Measurements from ENCODE around the gene FSHB. TPM values are rescaled to one million over a fixed set of nuclear protein-coding genes. Genes with fewer than 3 reads are reported as not detected.
"Not testable (repeated sequence)": the region's sequence is repeated elsewhere in the genome, so short reads cannot be mapped to it uniquely, and the experiment has no call there.

FSHB gene
- polyA plus RNA-seq, 3 donors: not detected

GRCh38 chr11:30260813-30261212 is 30.0 kb downstream of the FSHB start:
- Mint-ChIP-seq H3K27me3 (ENCODE audit: low read depth in 3 of 3) (peaks cover 0 to 3% (median 2%) of the 10 kb centered on the region in 3 donors), H3K27ac (no peak overlapping the region), H3K9me3 (peaks cover 0 to 6% (median 3%) of the 10 kb centered on the region in 7 donors), H3K4me3 (no peak overlapping the region), H3K36me3 (no peaks in the 10 kb centered on the region), H3K4me1 (no peaks in the 10 kb centered on the region)
- Histone ChIP-seq H3K9me3 (replicated peaks in 1 of 2; ENCODE audit: control insufficient read depth in 1 of 2, insufficient read depth in 1 of 2, low read length in 2 of 2) (no peaks in the 10 kb centered on the region), H4K20me1 (ENCODE audit: insufficient read depth, low read length) (no peaks in the 10 kb centered on the region), H3K4me1 (ENCODE audit: control insufficient read depth in 1 of 2, insufficient read depth in 2 of 2, low read length in 2 of 2) (no peaks in the 10 kb centered on the region), H3K4me3 (replicated peaks in 1 of 3; ENCODE audit: low read depth in 2 of 3, low read length in 3 of 3) (no peak overlapping the region), H3K27ac (ENCODE audit: low read depth in 1 of 2, low read length in 2 of 2) (no peak overlapping the region), H2AFZ (ENCODE audit: insufficient read depth, low read depth, low read length, poor library complexity, severe bottlenecking) (no peak overlapping the region), H3K79me2 (ENCODE audit: insufficient read depth, low read length) (no peaks in the 10 kb centered on the region), H3K4me2 (replicated peaks; ENCODE audit: extremely low read depth, low read length, poor library complexity, severe bottlenecking) (no peak overlapping the region), H3K9ac (ENCODE audit: insufficient read depth, low read length, poor library complexity, severe bottlenecking) (no peak overlapping the region), H3K36me3 (replicated peaks in 1 of 2; ENCODE audit: control insufficient read depth in 1 of 2, insufficient read depth in 2 of 2, low read length in 2 of 2) (no peaks in the 10 kb centered on the region), H3K27me3 (ENCODE audit: control insufficient read depth in 2 of 2, insufficient read depth in 2 of 2, low read length in 2 of 2) (no peaks in the 10 kb centered on the region)
- DNase-seq: no peak
- TF ChIP-seq CTCF (IDR thresholded peaks at IDR 0.05): no peak
- intact Hi-C loops (cut with micrococcal nuclease): no loop called here
- WGBS (ENCODE audit: insufficient coverage): no CpG with 5 or more reads among the region's 1 CpG

- intact Hi-C loops (cut with micrococcal nuclease): no loop called here
- Histone ChIP-seq H3K36me3 (replicated peaks in 1 of 2; ENCODE audit: control insufficient read depth in 1 of 2, insufficient read depth in 2 of 2, low read length in 2 of 2) (no peaks in the 10 kb centered on the region), H3K27me3 (ENCODE audit: control insufficient read depth in 2 of 2, insufficient read depth in 2 of 2, low read length in 2 of 2) (no peaks in the 10 kb centered on the region), H3K4me2 (replicated peaks; ENCODE audit: extremely low read depth, low read length, poor library complexity, severe bottlenecking) (no peak overlapping the region), H3K79me2 (ENCODE audit: insufficient read depth, low read length) (no peaks in the 10 kb centered on the region), H3K4me3 (replicated peaks in 1 of 3; ENCODE audit: low read depth in 2 of 3, low read length in 3 of 3) (no peak overlapping the region), H4K20me1 (ENCODE audit: insufficient read depth, low read length) (no peaks in the 10 kb centered on the region), H2AFZ (ENCODE audit: insufficient read depth, low read depth, low read length, poor library complexity, severe bottlenecking) (no peak overlapping the region), H3K27ac (ENCODE audit: low read depth in 1 of 2, low read length in 2 of 2) (no peak overlapping the region), H3K9me3 (replicated peaks in 1 of 2; ENCODE audit: control insufficient read depth in 1 of 2, insufficient read depth in 1 of 2, low read length in 2 of 2) (no peaks in the 10 kb centered on the region), H3K9ac (ENCODE audit: insufficient read depth, low read length, poor library complexity, severe bottlenecking) (no peak overlapping the region), H3K4me1 (ENCODE audit: control insufficient read depth in 1 of 2, insufficient read depth in 2 of 2, low read length in 2 of 2) (no peaks in the 10 kb centered on the region)
- Mint-ChIP-seq H3K27ac (no peak overlapping the region), H3K36me3 (no peaks in the 10 kb centered on the region), H3K4me3 (no peak overlapping the region), H3K4me1 (no peaks in the 10 kb centered on the region), H3K9me3 (peaks cover 0 to 7% (median 3%) of the 10 kb centered on the region in 7 donors), H3K27me3 (ENCODE audit: low read depth in 3 of 3) (peaks cover 0 to 3% (median 2%) of the 10 kb centered on the region in 3 donors)
- no peak for DNase-seq
- 80% methylated on average over 1 of the region's 1 CpG for WGBS (ENCODE audit: insufficient coverage)
- no peak for TF ChIP-seq CTCF (IDR thresholded peaks at IDR 0.05)
These were observed 31.0 kb downstream of the FSHB start for GRCh38 chr11:30261821-30262220.

GRCh38 chr11:30268638-30269037 is 37.8 kb downstream of the FSHB start:
- not testable (repeated sequence) for H3K27ac Mint-ChIP-seq
- peaks cover 2 to 24% (median 15%) of the 10 kb centered on the region in 7 donors for H3K9me3 Mint-ChIP-seq

More at GRCh38 chr11:30268638-30269037, 37.8 kb downstream of the FSHB start:
- H3K36me3 Mint-ChIP-seq; DNase-seq; H2AFZ ChIP-seq (ENCODE audit: insufficient read depth, low read depth, low read length, poor library complexity, severe bottlenecking); H3K4me2 ChIP-seq (replicated peaks; ENCODE audit: extremely low read depth, low read length, poor library complexity, severe bottlenecking); H3K4me1 ChIP-seq (ENCODE audit: control insufficient read depth in 1 of 2, insufficient read depth in 2 of 2, low read length in 2 of 2); intact Hi-C loops (cut with micrococcal nuclease); H3K27me3 ChIP-seq (ENCODE audit: control insufficient read depth in 2 of 2, insufficient read depth in 2 of 2, low read length in 2 of 2); H3K4me3 Mint-ChIP-seq; H4K20me1 ChIP-seq (ENCODE audit: insufficient read depth, low read length); H3K4me3 ChIP-seq (replicated peaks in 1 of 3; ENCODE audit: low read depth in 2 of 3, low read length in 3 of 3); H3K27me3 Mint-ChIP-seq (ENCODE audit: low read depth in 3 of 3); H3K9me3 ChIP-seq (replicated peaks in 1 of 2; ENCODE audit: control insufficient read depth in 1 of 2, insufficient read depth in 1 of 2, low read length in 2 of 2); H3K79me2 ChIP-seq (ENCODE audit: insufficient read depth, low read length); H3K4me1 Mint-ChIP-seq; H3K36me3 ChIP-seq (replicated peaks in 1 of 2; ENCODE audit: control insufficient read depth in 1 of 2, insufficient read depth in 2 of 2, low read length in 2 of 2); H3K9ac ChIP-seq (ENCODE audit: insufficient read depth, low read length, poor library complexity, severe bottlenecking); H3K27ac ChIP-seq (ENCODE audit: low read depth in 1 of 2, low read length in 2 of 2): not testable (repeated sequence)
- WGBS (ENCODE audit: insufficient coverage): 73% methylated on average over 2 of the region's 9 CpGs

Measured in CD14-positive monocyte (primary cell).